HG02588 (cell line): ENCODE data around the gene ANP32A.
"Not testable (repeated sequence)": the region's sequence is repeated elsewhere in the genome, so short reads cannot be mapped to it uniquely, and the experiment has no call there.

Source experiments
- ATAC-seq: cut with Tn5 transposase; IDR thresholded peaks from one replicate; pipeline ENCODE4 v1.9.1; 2021; ENCODE audit warnings: mild to moderate bottlenecking, moderate library complexity; ENCODE audit not compliant: unreplicated experiment

Gene ANP32A

GRCh38 chr15:68820295-68821189 is at the start of gene ANP32A:
TSS of gene ANP32A (minus strand) at chr15:68820895. CDS start at chr15:68820751, 144 bp downstream.
- peak; percentile 60 for ATAC-seq

GRCh38 chr15:68868296-68868695 is 47.6 kb upstream of the ANP32A start:
- no peak for ATAC-seq

GRCh38 chr15:68862415-68862814 is 41.7 kb upstream of the ANP32A start:
- ATAC-seq: no peak

- not testable (repeated sequence) for ATAC-seq
Measured at GRCh38 chr15:68858666-68859065, 38.0 kb upstream of the ANP32A start.

- not testable (repeated sequence) for ATAC-seq
Measured at GRCh38 chr15:68857443-68857842, 36.7 kb upstream of the ANP32A start.

- ATAC-seq: no peak
Measured at GRCh38 chr15:68852461-68852860, 31.8 kb upstream of the ANP32A start.

GRCh38 chr15:68851971-68852370 is 31.3 kb upstream of the ANP32A start:
- no peak for ATAC-seq

- ATAC-seq: no peak
Measured at GRCh38 chr15:68849497-68849896, 28.8 kb upstream of the ANP32A start.

GRCh38 chr15:68846851-68847439 is 26.2 kb upstream of the ANP32A start:
- no peak for ATAC-seq

GRCh38 chr15:68844856-68845550 is 24.3 kb upstream of the ANP32A start:
- no peak for ATAC-seq

GRCh38 chr15:68843425-68844311 is 23.0 kb upstream of the ANP32A start:
- ATAC-seq: no peak

- ATAC-seq: no peak
Measured at GRCh38 chr15:68842958-68843357, 22.3 kb upstream of the ANP32A start.

GRCh38 chr15:68834346-68834745 is 13.7 kb upstream of the ANP32A start:
- no peak for ATAC-seq

GRCh38 chr15:68833700-68834331 is 13.1 kb upstream of the ANP32A start:
- ATAC-seq: no peak

- no peak for ATAC-seq
Measured at GRCh38 chr15:68830141-68830785, 9.6 kb upstream of the ANP32A start.

GRCh38 chr15:68829068-68829467 is 8.4 kb upstream of the ANP32A start:
- ATAC-seq: no peak

- ATAC-seq: no peak
Measured at GRCh38 chr15:68823561-68823960, 2.9 kb upstream of the ANP32A start.

- ATAC-seq: no peak
Measured at GRCh38 chr15:68822818-68823217, 2.1 kb upstream of the ANP32A start.

GRCh38 chr15:68821841-68822381 is 1.2 kb upstream of the ANP32A start:
- ATAC-seq: no peak
